GM10266 (cell line): ENCODE results near the gene FRAS1.

Experiments
- DNase-seq: peaks from one replicate; pipeline ENCODE4 v3.0.0; 2012; ENCODE audit errors: extremely low spot score
- CTCF ChIP-seq: IDR thresholded peaks from 2 replicates; pipeline ENCODE4 v1.5.1; 2012; ENCODE audit warnings: mild to moderate bottlenecking, low read depth; ENCODE audit not compliant: control insufficient read depth, insufficient read depth; ENCODE audit errors: missing control alignments

The FRAS1 gene

GRCh38 chr4:78022517-78022916 lies 34.6 kb upstream of the FRAS1 start:
- DNase-seq = no peak
- TF ChIP-seq CTCF = no peak

GRCh38 chr4:78024085-78024484 lies 33.0 kb upstream of the FRAS1 start:
- DNase-seq = no peak
- TF ChIP-seq CTCF = no peak

GRCh38 chr4:78024576-78025091 lies 32.5 kb upstream of the FRAS1 start:
- TF ChIP-seq CTCF = no peak

GRCh38 chr4:78031417-78031950 lies 25.6 kb upstream of the FRAS1 start:
- TF ChIP-seq CTCF = no peak
- no peak for DNase-seq

More at GRCh38 chr4:78024576-78025091, 32.5 kb upstream of the FRAS1 start:
- no peak for DNase-seq

- DNase-seq = no peak
- no peak for TF ChIP-seq CTCF
Observed at GRCh38 chr4:78032446-78032845, 24.7 kb upstream of the FRAS1 start.

GRCh38 chr4:78032929-78033328 lies 24.2 kb upstream of the FRAS1 start:
- no peak for TF ChIP-seq CTCF
- DNase-seq = no peak

- DNase-seq = no peak
- no peak for TF ChIP-seq CTCF
Observed at GRCh38 chr4:78033861-78034260, 23.3 kb upstream of the FRAS1 start.
